Stimulated activated CD4-positive, alpha-beta T cell treated with anti-CD3 and anti-CD28 coated beads, Interleukin-1b, Interleukin-23, amount 100 ng/mL, for 24 hours (primary cell): ENCODE data around the gene CELSR3.
A peak's percentile ranks its signal among the peaks of the same experiment; 100 is the strongest.

Experiments used
- DNase-seq, 4 experiments: peaks; one replicate each; pipeline ENCODE4 v3.0.0-alpha.2; 2020; ENCODE audit warnings: low read depth in 4 of 4, low spot score in 1 of 4

The CELSR3 gene

GRCh38 chr3:48636149-48636655, 26.5 kb downstream of the CELSR3 start:
- DNase-seq: no peak

GRCh38 chr3:48635222-48636021, 27.3 kb downstream of the CELSR3 start, which contains the start of gene SLC26A6:
TSS of gene SLC26A6 (minus strand) at chr3:48635461. CDS start at chr3:48635393, 68 bp downstream.
- DNase-seq: peak; percentile 80 to 95 (median 86)

- DNase-seq: peak in 2 of 4 experiments; percentile 42 to 60
Observed at GRCh38 chr3:48634661-48635221, 27.9 kb downstream of the CELSR3 start.

GRCh38 chr3:48633743-48634142, 28.9 kb downstream of the CELSR3 start:
- DNase-seq: no peak

GRCh38 chr3:48633256-48633655, 29.4 kb downstream of the CELSR3 start:
- no peak for DNase-seq

- DNase-seq: no peak
Observed at GRCh38 chr3:48631516-48632448, 30.9 kb downstream of the CELSR3 start.

- no peak for DNase-seq
Observed at GRCh38 chr3:48630833-48631232, 31.9 kb downstream of the CELSR3 start.

- DNase-seq: no peak
Observed at GRCh38 chr3:48630407-48630806, 32.3 kb downstream of the CELSR3 start.

- no peak for DNase-seq
Observed at GRCh38 chr3:48629894-48630293, 32.8 kb downstream of the CELSR3 start.

- no peak for DNase-seq
Observed at GRCh38 chr3:48628277-48629017, 34.2 kb downstream of the CELSR3 start.

- no peak for DNase-seq
Observed at GRCh38 chr3:48625600-48625999, 37.1 kb downstream of the CELSR3 start.

- no peak for DNase-seq
Observed at GRCh38 chr3:48624767-48625166, 37.9 kb downstream of the CELSR3 start.

GRCh38 chr3:48623851-48624547, 38.7 kb downstream of the CELSR3 start:
- no peak for DNase-seq

GRCh38 chr3:48621461-48621869, 41.2 kb downstream of the CELSR3 start, which contains the start of gene TMEM89:
TSS of gene TMEM89 (minus strand) at chr3:48621769. CDS start at chr3:48621756, 13 bp downstream.
- DNase-seq: no peak

- DNase-seq: no peak
Observed at GRCh38 chr3:48619541-48620524, 42.9 kb downstream of the CELSR3 start.

GRCh38 chr3:48617559-48617958, 45.1 kb downstream of the CELSR3 start:
- no peak for DNase-seq

- no peak for DNase-seq
Observed at GRCh38 chr3:48614044-48614443, 48.6 kb downstream of the CELSR3 start.

- no peak for DNase-seq
Observed at GRCh38 chr3:48612309-48612708, 50.4 kb downstream of the CELSR3 start.
